GM12801 (cell line): Measurements from ENCODE around the gene PSAT1.

ENCODE experiments used
- CTCF ChIP-seq: IDR thresholded peaks from one replicate; pipeline ENCODE4 v1.5.1; 2011; ENCODE audit warnings: control low read depth; ENCODE audit not compliant: insufficient read length; ENCODE audit errors: extremely low read depth

Gene PSAT1

GRCh38 chr9:78286125-78286524 is 10.8 kb upstream of the PSAT1 start:
- no peak for TF ChIP-seq CTCF

- TF ChIP-seq CTCF, result no peak
These were observed 10.0 kb upstream of the PSAT1 start for GRCh38 chr9:78286946-78287388.

GRCh38 chr9:78288214-78288892 is 8.6 kb upstream of the PSAT1 start:
- no peak for TF ChIP-seq CTCF

GRCh38 chr9:78289474-78289873 is 7.5 kb upstream of the PSAT1 start:
- no peak for TF ChIP-seq CTCF

GRCh38 chr9:78291240-78291925 is 5.5 kb upstream of the PSAT1 start:
- TF ChIP-seq CTCF, result no peak

- no peak for TF ChIP-seq CTCF
These were observed 4.9 kb upstream of the PSAT1 start for GRCh38 chr9:78292026-78292425.

GRCh38 chr9:78292716-78293497 is 4.0 kb upstream of the PSAT1 start:
- TF ChIP-seq CTCF, result no peak
